Fibroblast of the aortic adventitia (primary cell): Measurements from ENCODE around the gene ZNF501. TPM values are rescaled to one million over a fixed set of nuclear protein-coding genes. Genes with fewer than 3 reads are reported as not detected.

ENCODE experiments used
- DNase-seq: peaks from one replicate; pipeline ENCODE4 v3.0.0-alpha.2; 2010; ENCODE audit warnings: low read depth
- H3K4me3 ChIP-seq: 2 replicates; pipeline ENCODE4 v1.5.1; 2011; ENCODE audit warnings: low read depth, mild to moderate bottlenecking, control low read depth, low read length, moderate library complexity
- CTCF ChIP-seq: IDR thresholded peaks from 2 replicates; pipeline ENCODE4 v1.5.1; 2011; ENCODE audit warnings: mild to moderate bottlenecking, low read length, control low read depth, inconsistent platforms; ENCODE audit not compliant: insufficient read depth
- total RNA-seq: library from RNA; depleted of rRNA; stranded (reverse); fragments of >200 nt; gene quantifications from 2 replicates; pipeline ENCODE4 v1.2.3, GENCODE V29; 2012; ENCODE audit warnings: low replicate concordance

Gene ZNF501
- 7.6 and 13.1 TPM in 2 replicates for total RNA-seq

- no peak for TF ChIP-seq CTCF
- peak within 1 kb of the TSS; percentile 70 for H3K4me3 ChIP-seq
- peak; percentile 92 for DNase-seq
These were observed at the start of gene ZNF501 for GRCh38 chr3:44729384-44729910. TSS of gene ZNF501 (plus strand) at chr3:44729635. CDS start at chr3:44734422, 4,787 bp downstream.

- no peak for TF ChIP-seq CTCF
- DNase-seq = no peak
- no peak overlapping the region for H3K4me3 ChIP-seq
These were observed 48.4 kb upstream of the ZNF501 start for GRCh38 chr3:44680921-44681455.

GRCh38 chr3:44682182-44682896 is 47.1 kb upstream of the ZNF501 start:
- H3K4me3 ChIP-seq = no peak overlapping the region
- TF ChIP-seq CTCF = no peak
- no peak for DNase-seq

GRCh38 chr3:44685128-44685800 is 44.2 kb upstream of the ZNF501 start:
- peak; percentile 85 for DNase-seq
- peak overlapping the region; percentile 70 for H3K4me3 ChIP-seq
- TF ChIP-seq CTCF = no peak

- no peak for DNase-seq
- H3K4me3 ChIP-seq = no peak overlapping the region
- TF ChIP-seq CTCF = no peak
These were observed 41.5 kb upstream of the ZNF501 start for GRCh38 chr3:44687898-44688297.

GRCh38 chr3:44712455-44713075 is 16.9 kb upstream of the ZNF501 start, which contains the start of gene ZNF502:
TSS of gene ZNF502 (plus strand) at chr3:44712660. CDS start at chr3:44720262, 7,602 bp downstream.
- peak within 1 kb of the TSS; percentile 97 for H3K4me3 ChIP-seq
- peak; percentile 43 for TF ChIP-seq CTCF
- DNase-seq = peak; percentile 90
